GM12878 (cell line): ENCODE data around the gene GLRA1.

Source experiments
- CREM ChIP-seq: IDR thresholded peaks from 2 replicates; pipeline ENCODE4 v1.6.1; 2014; ENCODE audit warnings: antibody characterized with exemption, low read depth
- GABPA ChIP-seq: IDR thresholded peaks from 2 replicates; pipeline ENCODE4 v1.6.1; 2014; ENCODE audit warnings: antibody characterized with exemption, low read depth, mild to moderate bottlenecking, inconsistent platforms
- IKZF1 ChIP-seq: fragments of 450-650 bp; conservative IDR thresholded peaks from 2 replicates; pipeline ENCODE4 v1.6.1; 2017; ENCODE audit warnings: antibody characterized with exemption, mild to moderate bottlenecking
- POLR2AphosphoS5 ChIP-seq: IDR thresholded peaks from 2 replicates; pipeline ENCODE4 v1.6.1; 2011; ENCODE audit warnings: mild to moderate bottlenecking, low read length, inconsistent platforms
- SMC3 ChIP-seq: IDR thresholded peaks from 2 replicates; pipeline ENCODE4 v1.6.1; 2011; ENCODE audit warnings: low read length, improper control_type of control experiment, borderline replicate concordance
- TF ChIP-seq, protein P1 (sequence below), 3 experiments: IDR thresholded peaks in 2 of 3; conservative IDR thresholded peaks in 1 of 3; 2 replicates each; pipeline ENCODE4 v1.5.1; 2011; ENCODE audit warnings: low read depth in 3 of 3, low read length in 3 of 3, mild to moderate bottlenecking in 3 of 3, control low read depth in 2 of 3, moderate library complexity in 2 of 3, inconsistent platforms in 1 of 3, mixed read lengths in 1 of 3; ENCODE audit not compliant: control insufficient read depth in 2 of 3, insufficient read depth in 1 of 3; ENCODE audit errors: extremely low read depth in 1 of 3
- TF ChIP-seq, protein P2 (sequence below): IDR thresholded peaks from 2 replicates; pipeline ENCODE4 v1.6.1; 2012; ENCODE audit warnings: low read length, inconsistent platforms
- TF ChIP-seq, protein P3 (sequence below): IDR thresholded peaks from 2 replicates; pipeline ENCODE4 v1.6.1; 2011; ENCODE audit warnings: low read depth, mild to moderate bottlenecking, low read length, moderate library complexity, borderline replicate concordance; ENCODE audit errors: extremely low read depth

DNA sequence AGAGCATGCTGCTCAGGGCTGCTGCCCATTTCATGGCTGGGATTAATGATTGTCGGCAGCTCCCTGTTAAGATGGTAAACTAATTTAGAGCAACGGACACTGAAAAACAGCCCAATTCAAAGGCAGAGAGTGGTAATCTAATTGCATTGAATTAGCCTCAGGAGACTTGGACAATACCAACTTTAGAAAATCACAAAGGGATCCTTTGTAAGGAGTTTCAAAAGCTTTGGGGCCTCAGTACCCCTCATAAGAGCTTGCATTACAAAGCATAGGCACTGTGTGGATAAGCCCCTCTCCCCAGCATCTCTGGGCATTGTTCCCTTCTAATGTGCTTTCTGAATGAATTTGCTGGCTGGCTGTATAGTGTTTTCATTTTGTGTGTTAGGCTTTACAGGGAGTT lies 6.7 kb downstream of the GLRA1 start:
- TF ChIP-seq, protein P1, sequence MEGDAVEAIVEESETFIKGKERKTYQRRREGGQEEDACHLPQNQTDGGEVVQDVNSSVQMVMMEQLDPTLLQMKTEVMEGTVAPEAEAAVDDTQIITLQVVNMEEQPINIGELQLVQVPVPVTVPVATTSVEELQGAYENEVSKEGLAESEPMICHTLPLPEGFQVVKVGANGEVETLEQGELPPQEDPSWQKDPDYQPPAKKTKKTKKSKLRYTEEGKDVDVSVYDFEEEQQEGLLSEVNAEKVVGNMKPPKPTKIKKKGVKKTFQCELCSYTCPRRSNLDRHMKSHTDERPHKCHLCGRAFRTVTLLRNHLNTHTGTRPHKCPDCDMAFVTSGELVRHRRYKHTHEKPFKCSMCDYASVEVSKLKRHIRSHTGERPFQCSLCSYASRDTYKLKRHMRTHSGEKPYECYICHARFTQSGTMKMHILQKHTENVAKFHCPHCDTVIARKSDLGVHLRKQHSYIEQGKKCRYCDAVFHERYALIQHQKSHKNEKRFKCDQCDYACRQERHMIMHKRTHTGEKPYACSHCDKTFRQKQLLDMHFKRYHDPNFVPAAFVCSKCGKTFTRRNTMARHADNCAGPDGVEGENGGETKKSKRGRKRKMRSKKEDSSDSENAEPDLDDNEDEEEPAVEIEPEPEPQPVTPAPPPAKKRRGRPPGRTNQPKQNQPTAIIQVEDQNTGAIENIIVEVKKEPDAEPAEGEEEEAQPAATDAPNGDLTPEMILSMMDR (IDR thresholded peaks at IDR 0.05 in 2 of 3, conservative IDR thresholded peaks at IDR 0.05 in 1 of 3; ENCODE audit: control insufficient read depth in 2 of 3, extremely low read depth in 1 of 3, insufficient read depth in 1 of 3, low read depth in 3 of 3, low read length in 3 of 3) = no peak
- TF ChIP-seq POLR2AphosphoS5 (no peak), GABPA (no peak), CREM (no peak), IKZF1 (no peak), SMC3 (no peak)
- TF ChIP-seq, protein P2, sequence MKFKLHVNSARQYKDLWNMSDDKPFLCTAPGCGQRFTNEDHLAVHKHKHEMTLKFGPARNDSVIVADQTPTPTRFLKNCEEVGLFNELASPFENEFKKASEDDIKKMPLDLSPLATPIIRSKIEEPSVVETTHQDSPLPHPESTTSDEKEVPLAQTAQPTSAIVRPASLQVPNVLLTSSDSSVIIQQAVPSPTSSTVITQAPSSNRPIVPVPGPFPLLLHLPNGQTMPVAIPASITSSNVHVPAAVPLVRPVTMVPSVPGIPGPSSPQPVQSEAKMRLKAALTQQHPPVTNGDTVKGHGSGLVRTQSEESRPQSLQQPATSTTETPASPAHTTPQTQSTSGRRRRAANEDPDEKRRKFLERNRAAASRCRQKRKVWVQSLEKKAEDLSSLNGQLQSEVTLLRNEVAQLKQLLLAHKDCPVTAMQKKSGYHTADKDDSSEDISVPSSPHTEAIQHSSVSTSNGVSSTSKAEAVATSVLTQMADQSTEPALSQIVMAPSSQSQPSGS = no peak
- TF ChIP-seq, protein P3, sequence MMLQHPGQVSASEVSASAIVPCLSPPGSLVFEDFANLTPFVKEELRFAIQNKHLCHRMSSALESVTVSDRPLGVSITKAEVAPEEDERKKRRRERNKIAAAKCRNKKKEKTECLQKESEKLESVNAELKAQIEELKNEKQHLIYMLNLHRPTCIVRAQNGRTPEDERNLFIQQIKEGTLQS = no peak
